GM12872 (cell line): ENCODE results near the gene UFSP2.

Experiments used
- TF ChIP-seq, protein P1 (sequence below): IDR thresholded peaks from 3 replicates; pipeline ENCODE4 v1.5.1; 2011; ENCODE audit warnings: low read depth, mild to moderate bottlenecking, low read length, moderate library complexity; ENCODE audit not compliant: insufficient read depth

Gene UFSP2

DNA sequence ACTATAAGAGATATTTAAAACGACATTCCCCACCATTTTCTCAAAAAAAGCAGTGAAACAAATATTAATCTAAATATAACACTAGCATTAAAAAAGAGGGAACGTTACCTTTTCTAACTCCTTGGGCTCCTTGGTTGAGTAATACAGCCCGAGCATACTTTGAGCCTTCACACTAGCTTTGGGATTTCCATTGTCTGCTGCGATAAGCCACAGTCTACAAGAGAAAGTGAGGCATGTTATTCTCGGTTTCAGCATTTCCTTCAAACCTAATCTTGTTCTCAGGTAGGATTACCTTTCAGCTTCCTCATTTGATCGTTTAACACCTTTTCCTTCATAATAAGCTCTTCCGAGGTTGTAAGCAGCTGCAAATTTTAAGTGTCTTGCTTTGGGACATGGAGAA is 51.7 kb downstream of the UFSP2 start:
- TF ChIP-seq, protein P1, sequence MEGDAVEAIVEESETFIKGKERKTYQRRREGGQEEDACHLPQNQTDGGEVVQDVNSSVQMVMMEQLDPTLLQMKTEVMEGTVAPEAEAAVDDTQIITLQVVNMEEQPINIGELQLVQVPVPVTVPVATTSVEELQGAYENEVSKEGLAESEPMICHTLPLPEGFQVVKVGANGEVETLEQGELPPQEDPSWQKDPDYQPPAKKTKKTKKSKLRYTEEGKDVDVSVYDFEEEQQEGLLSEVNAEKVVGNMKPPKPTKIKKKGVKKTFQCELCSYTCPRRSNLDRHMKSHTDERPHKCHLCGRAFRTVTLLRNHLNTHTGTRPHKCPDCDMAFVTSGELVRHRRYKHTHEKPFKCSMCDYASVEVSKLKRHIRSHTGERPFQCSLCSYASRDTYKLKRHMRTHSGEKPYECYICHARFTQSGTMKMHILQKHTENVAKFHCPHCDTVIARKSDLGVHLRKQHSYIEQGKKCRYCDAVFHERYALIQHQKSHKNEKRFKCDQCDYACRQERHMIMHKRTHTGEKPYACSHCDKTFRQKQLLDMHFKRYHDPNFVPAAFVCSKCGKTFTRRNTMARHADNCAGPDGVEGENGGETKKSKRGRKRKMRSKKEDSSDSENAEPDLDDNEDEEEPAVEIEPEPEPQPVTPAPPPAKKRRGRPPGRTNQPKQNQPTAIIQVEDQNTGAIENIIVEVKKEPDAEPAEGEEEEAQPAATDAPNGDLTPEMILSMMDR = no peak

DNA sequence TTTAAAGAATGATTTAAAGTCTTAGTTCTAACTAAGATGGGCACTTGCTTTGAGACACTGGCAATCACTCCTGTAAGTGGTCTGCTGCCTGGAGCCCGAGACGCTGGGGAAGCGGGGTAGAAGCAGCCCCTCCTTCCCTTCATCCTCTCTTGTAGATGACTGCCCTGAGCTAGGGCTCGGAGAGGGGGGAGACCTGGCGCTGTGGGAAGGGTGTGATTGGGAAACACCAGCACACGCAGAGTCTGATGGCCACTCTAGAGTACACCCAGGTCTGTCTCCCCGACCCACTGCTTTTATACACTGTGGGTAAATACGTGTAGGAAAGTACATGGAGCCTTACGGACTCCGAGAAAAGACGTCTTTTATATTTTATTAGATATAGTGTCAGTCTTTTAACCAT is 54.1 kb downstream of the UFSP2 start:
- TF ChIP-seq, protein P1 = no peak

- TF ChIP-seq, protein P1 = no peak
Observed at GRCh38 chr4:185370268-185370949, 55.4 kb downstream of the UFSP2 start.

DNA sequence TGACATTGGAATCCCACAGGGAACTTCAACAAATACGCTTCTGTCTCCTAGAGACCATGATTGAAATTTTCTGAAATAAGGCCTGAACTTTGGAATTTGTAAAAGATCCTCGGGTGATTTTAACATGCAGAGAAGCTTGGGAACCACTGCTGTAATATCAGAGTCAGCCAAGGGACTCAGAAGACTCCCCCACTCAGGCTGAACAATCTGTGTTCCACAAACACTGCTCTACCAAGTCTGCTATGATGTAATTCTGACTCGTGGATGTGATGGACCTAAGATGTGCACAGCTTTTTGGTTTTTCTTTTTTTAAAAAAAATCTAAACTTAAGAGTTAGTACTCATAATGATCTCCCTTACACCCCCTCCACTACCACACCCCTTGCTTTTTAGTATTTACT is 56.0 kb downstream of the UFSP2 start:
- TF ChIP-seq, protein P1 = no peak

DNA sequence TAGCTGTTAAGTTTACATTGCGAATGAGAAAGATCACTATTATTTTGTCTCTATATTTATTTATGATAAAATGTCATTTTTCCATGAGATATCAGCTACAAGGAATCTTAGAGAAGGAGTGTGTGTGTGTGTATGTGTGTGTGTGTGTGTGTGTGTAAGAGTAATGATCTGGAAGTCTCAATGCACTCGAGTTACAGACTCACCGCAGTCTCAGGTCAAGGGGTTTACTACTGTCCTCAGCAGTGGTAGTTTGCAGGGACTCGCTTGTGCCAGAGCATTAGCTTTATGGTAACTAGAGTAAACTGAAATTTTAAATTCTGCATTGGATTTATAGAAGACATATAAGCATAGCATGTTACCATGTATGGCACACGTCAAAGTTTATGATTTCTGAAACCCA is 60.9 kb downstream of the UFSP2 start:
- TF ChIP-seq, protein P1 = no peak

GRCh38 chr4:185363251-185363650 is 62.5 kb downstream of the UFSP2 start:
- TF ChIP-seq, protein P1 = no peak

- TF ChIP-seq, protein P1 = no peak
Observed at GRCh38 chr4:185361872-185362271, 63.9 kb downstream of the UFSP2 start.
